ENCODE results near the gene TST.

The TST gene

GRCh38 chr22:36968249-36968964 lies 50.8 kb downstream of the TST start:
- no peak for FAIRE-seq

GRCh38 chr22:36966851-36967540 lies 52.3 kb downstream of the TST start:
- DNase-seq (ENCODE audit: insufficient read length, low spot score) (no peak), FAIRE-seq (no peak)
- TF ChIP-seq CTCF (IDR thresholded peaks at IDR 0.05; ENCODE audit: insufficient read depth, missing control alignments), result no peak

More at GRCh38 chr22:36968249-36968964, 50.8 kb downstream of the TST start:
- no peak for TF ChIP-seq CTCF (IDR thresholded peaks at IDR 0.05; ENCODE audit: insufficient read depth, missing control alignments)
- no peak for DNase-seq (ENCODE audit: insufficient read length, low spot score)

- no peak for FAIRE-seq
- no peak for TF ChIP-seq CTCF (IDR thresholded peaks at IDR 0.05; ENCODE audit: insufficient read depth, missing control alignments)
- no peak for DNase-seq (ENCODE audit: insufficient read length, low spot score)
Measured at GRCh38 chr22:36965696-36966095, 53.6 kb downstream of the TST start.

- FAIRE-seq, result no peak
- DNase-seq (ENCODE audit: insufficient read length, low spot score), result no peak
- TF ChIP-seq CTCF (IDR thresholded peaks at IDR 0.05; ENCODE audit: insufficient read depth, missing control alignments), result no peak
Measured at GRCh38 chr22:36964106-36964505, 55.1 kb downstream of the TST start.

GRCh38 chr22:36963302-36963701 lies 55.9 kb downstream of the TST start:
- DNase-seq (ENCODE audit: insufficient read length, low spot score) (no peak), FAIRE-seq (no peak)
- no peak for TF ChIP-seq CTCF (IDR thresholded peaks at IDR 0.05; ENCODE audit: insufficient read depth, missing control alignments)

GRCh38 chr22:36961626-36962025 lies 57.6 kb downstream of the TST start:
- no peak for TF ChIP-seq CTCF (IDR thresholded peaks at IDR 0.05; ENCODE audit: insufficient read depth, missing control alignments)
- DNase-seq (ENCODE audit: insufficient read length, low spot score) (no peak), FAIRE-seq (no peak)
